Measurements from ENCODE around the gene SH3GLB2.
A peak's percentile ranks its signal among the peaks of the same experiment; 100 is the strongest.

The SH3GLB2 gene

GRCh38 chr9:129014608-129015007 is 13.5 kb downstream of the SH3GLB2 start:
- H3K4me3 ChIP-seq = no peak overlapping the region
- peaks cover 37 to 95% (median 62%) of the 10 kb centered on the region in 11 experiments for H3K36me3 ChIP-seq
- TF ChIP-seq Cebpa-rat (IDR thresholded peaks at IDR 0.05) = no peak
- peaks cover 0 to 39% (median 0%) of the 10 kb centered on the region in 11 experiments; a peak in 5 of 22 replicates for H4K20me1 ChIP-seq
- H3K27ac ChIP-seq = no peak overlapping the region
- H3K4me1 ChIP-seq = peaks cover 6 to 23% (median 12%) of the 10 kb centered on the region in 10 experiments; a peak in 16 of 20 replicates
- no peaks in the 10 kb centered on the region for H3K27me3 ChIP-seq
- 0 out of 22 replicates have a peak overlapping the region, but pooled peaks of 1 of the 11 experiments have one; percentile 6 for H3K9ac ChIP-seq
- peak overlapping the region in 2 of 11 experiments; percentile 23 to 28; a peak in 2 of 22 replicates for H3K4me2 ChIP-seq
- H3K9me3 ChIP-seq (replicated peaks in 1 of 11) = no peaks in the 10 kb centered on the region

DNA sequence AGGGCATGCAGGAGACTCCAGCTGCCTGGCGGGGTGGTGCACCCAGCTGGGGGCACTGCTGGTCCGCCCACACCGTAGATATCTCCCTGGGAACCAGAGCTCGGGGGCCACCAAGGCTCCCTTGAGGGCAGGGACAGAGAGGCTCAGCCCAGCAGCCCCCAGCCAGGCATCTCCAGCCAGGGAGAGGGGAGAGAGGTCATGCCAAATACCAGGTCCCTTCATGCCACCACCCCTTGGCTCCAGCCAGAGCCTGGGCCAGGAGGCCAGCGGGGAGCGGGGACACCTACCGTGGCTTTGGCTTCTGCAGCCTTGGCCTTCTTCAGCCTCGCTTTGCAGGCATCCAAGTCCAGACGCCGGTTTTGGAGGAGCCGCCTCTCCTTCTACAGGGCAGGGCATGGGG is 14.0 kb downstream of the SH3GLB2 start:
- Histone ChIP-seq H3K4me2 (peak overlapping the region in 2 of 11 experiments; percentile 23 to 28; a peak in 2 of 22 replicates), H3K27me3 (no peaks in the 10 kb centered on the region), H3K36me3 (peaks cover 37 to 95% (median 62%) of the 10 kb centered on the region in 11 experiments), H3K4me1 (peaks cover 6 to 23% (median 12%) of the 10 kb centered on the region in 10 experiments; a peak in 16 of 20 replicates), H3K27ac (no peak overlapping the region), H3K9me3 (replicated peaks in 1 of 11) (no peaks in the 10 kb centered on the region), H3K4me3 (no peak overlapping the region), H3K9ac (0 out of 22 replicates have a peak overlapping the region, but pooled peaks of 2 of the 11 experiments have one; percentile 5 to 6), H4K20me1 (peaks cover 0 to 44% (median 0%) of the 10 kb centered on the region in 11 experiments; a peak in 5 of 22 replicates)
- TF ChIP-seq Cebpa-rat (IDR thresholded peaks at IDR 0.05) = no peak

DNA sequence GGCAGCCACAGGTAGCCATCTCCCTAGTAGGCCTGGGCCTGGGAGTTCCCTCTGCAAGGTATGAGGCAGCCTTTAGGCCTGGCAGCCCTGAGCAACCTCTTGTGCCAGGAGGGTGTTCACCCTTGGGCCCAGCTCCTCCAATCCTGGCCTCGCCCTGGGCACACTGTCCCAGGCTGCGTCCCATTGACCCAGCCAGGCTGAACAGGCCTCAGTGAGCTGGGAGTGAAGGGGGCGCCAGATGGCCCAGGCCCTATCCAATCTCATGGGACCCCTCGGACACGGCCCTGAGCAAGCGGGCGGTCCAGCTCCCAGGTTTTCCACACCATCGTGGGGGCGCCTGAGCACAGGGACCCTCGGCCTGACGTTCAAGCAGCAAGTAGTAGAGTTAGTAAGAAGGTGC is 14.5 kb downstream of the SH3GLB2 start:
- Histone ChIP-seq H3K4me2 (no peak overlapping the region), H4K20me1 (peaks cover 0 to 49% (median 1%) of the 10 kb centered on the region in 11 experiments; a peak in 6 of 22 replicates), H3K4me1 (peaks cover 6 to 25% (median 14%) of the 10 kb centered on the region in 10 experiments; a peak in 17 of 20 replicates), H3K27me3 (no peaks in the 10 kb centered on the region), H3K9ac (0 out of 22 replicates have a peak overlapping the region, but pooled peaks of 1 of the 11 experiments have one; percentile 5), H3K9me3 (replicated peaks in 1 of 11) (no peaks in the 10 kb centered on the region), H3K36me3 (peaks cover 37 to 95% (median 66%) of the 10 kb centered on the region in 11 experiments), H3K27ac (no peak overlapping the region), H3K4me3 (no peak overlapping the region)
- no peak for TF ChIP-seq Cebpa-rat (IDR thresholded peaks at IDR 0.05)

DNA sequence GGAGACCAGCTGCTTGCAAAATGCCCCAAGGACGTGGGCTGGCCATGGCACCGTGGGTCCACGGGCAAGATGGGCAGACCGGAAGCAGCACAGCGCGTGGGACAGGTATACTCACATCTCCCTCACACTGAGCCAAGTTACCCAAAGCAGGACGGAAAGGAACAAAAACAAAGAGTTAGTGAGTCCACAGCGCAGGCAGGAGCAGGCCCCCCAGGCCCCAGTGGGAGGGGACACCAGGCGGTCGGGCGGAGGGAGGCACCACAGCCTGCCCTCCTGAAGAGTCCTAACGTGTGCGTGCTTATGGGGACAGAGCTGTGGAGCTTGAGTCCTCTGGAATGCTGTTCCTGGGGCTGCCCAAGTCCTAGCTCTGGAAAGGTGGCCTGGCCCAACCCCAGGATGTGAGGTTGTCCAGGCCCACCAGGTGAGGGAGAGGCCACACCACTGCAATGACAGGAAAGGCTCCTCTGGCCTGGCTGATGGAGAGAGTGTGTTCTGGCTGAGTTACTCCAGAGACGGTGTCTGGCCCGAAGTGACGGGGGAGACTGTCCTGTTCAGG is 15.2 kb downstream of the SH3GLB2 start:
- Histone ChIP-seq H3K4me3 (no peak overlapping the region), H3K9me3 (replicated peaks in 1 of 11) (no peaks in the 10 kb centered on the region), H3K36me3 (peaks cover 43 to 95% (median 69%) of the 10 kb centered on the region in 11 experiments), H3K27me3 (no peaks in the 10 kb centered on the region), H3K4me2 (no peak overlapping the region), H4K20me1 (peaks cover 0 to 56% (median 8%) of the 10 kb centered on the region in 11 experiments; a peak in 13 of 22 replicates), H3K27ac (no peak overlapping the region), H3K9ac (no peak overlapping the region), H3K4me1 (peaks cover 6 to 32% (median 21%) of the 10 kb centered on the region in 10 experiments; a peak in 18 of 20 replicates)
- no peak for TF ChIP-seq Cebpa-rat (IDR thresholded peaks at IDR 0.05)

- Histone ChIP-seq H3K27ac (no peak overlapping the region), H3K9me3 (replicated peaks in 1 of 11) (no peaks in the 10 kb centered on the region), H3K27me3 (no peaks in the 10 kb centered on the region), H3K9ac (no peak overlapping the region), H4K20me1 (peaks cover 0 to 62% (median 14%) of the 10 kb centered on the region in 11 experiments; a peak in 13 of 22 replicates), H3K4me1 (peaks cover 6 to 38% (median 26%) of the 10 kb centered on the region in 10 experiments; a peak in 18 of 20 replicates), H3K4me3 (no peak overlapping the region), H3K36me3 (peaks cover 50 to 95% (median 75%) of the 10 kb centered on the region in 11 experiments), H3K4me2 (no peak overlapping the region)
- TF ChIP-seq Cebpa-rat (IDR thresholded peaks at IDR 0.05) = no peak
Observed at GRCh38 chr9:129012343-129012742, 15.8 kb downstream of the SH3GLB2 start.

DNA sequence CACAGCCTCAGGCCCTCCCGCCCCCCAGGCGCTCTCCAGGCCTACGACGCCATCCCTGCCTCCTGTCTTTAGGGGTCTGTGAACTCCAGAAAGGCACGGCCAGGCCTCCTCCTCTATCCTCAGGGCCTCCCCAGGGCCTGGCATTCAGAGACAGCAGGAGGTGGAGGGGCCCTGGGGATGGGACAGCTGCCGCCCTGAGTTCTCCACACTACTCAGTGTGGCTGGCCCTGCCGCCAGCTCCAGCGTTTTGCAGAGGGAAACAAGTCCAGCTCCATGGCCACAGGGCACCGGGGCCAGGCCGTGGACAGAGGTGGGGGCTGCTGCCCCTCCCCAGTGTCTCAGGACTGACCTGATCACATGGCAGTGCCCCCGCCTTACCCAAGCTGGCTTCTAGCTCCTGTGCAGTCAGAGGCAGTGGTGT is 16.4 kb downstream of the SH3GLB2 start:
- no peak for TF ChIP-seq Cebpa-rat (IDR thresholded peaks at IDR 0.05)
- Histone ChIP-seq H4K20me1 (peaks cover 0 to 67% (median 14%) of the 10 kb centered on the region in 11 experiments; a peak in 13 of 22 replicates), H3K9me3 (replicated peaks in 1 of 11) (no peaks in the 10 kb centered on the region), H3K4me2 (peak overlapping the region in 7 of 11 experiments; percentile 7 to 49 (median 37); a peak in 10 of 22 replicates), H3K4me3 (no peak overlapping the region), H3K27ac (peak overlapping the region in 3 of 11 experiments; percentile 28 to 50 (median 44); a peak in 4 of 22 replicates), H3K4me1 (peaks cover 6 to 42% (median 30%) of the 10 kb centered on the region in 10 experiments; a peak in 18 of 20 replicates), H3K27me3 (no peaks in the 10 kb centered on the region), H3K36me3 (peaks cover 55 to 93% (median 80%) of the 10 kb centered on the region in 11 experiments), H3K9ac (peak overlapping the region in 9 of 11 experiments; percentile 15 to 63 (median 46); a peak in 9 of 22 replicates)

DNA sequence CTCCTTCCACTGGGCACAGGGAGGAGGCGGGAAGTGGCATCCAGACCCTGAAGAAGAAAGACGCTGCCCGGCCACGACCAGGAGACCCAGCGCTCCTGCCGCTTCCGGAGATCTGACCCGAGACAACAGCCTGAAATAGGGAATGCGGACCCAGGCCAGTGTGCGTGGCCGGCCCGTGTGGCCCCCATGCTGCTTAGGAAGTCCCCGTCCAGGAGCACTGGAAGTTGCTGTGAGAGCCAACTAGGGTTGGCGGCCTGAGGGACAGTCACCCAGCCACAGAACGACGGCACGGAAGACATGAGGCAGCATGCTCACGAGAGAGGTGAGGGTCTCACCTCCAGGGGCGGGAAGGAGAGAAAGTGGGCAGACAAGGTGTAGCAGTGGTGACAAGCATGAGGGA is 17.0 kb downstream of the SH3GLB2 start:
- peaks cover 59 to 96% (median 84%) of the 10 kb centered on the region in 11 experiments for H3K36me3 ChIP-seq
- H3K4me3 ChIP-seq = no peak overlapping the region
- no peak for TF ChIP-seq Cebpa-rat (IDR thresholded peaks at IDR 0.05)
- H4K20me1 ChIP-seq = peaks cover 3 to 73% (median 18%) of the 10 kb centered on the region in 11 experiments; a peak in 18 of 22 replicates
- no peaks in the 10 kb centered on the region for H3K9me3 ChIP-seq (replicated peaks in 1 of 11)
- H3K4me2 ChIP-seq = peak overlapping the region in 6 of 11 experiments; percentile 7 to 49 (median 36); a peak in 7 of 22 replicates
- peaks cover 6 to 42% (median 31%) of the 10 kb centered on the region in 10 experiments; a peak in 18 of 20 replicates for H3K4me1 ChIP-seq
- no peaks in the 10 kb centered on the region for H3K27me3 ChIP-seq
- peak overlapping the region in 2 of 11 experiments; percentile 28 to 50; a peak in 3 of 22 replicates for H3K27ac ChIP-seq
- H3K9ac ChIP-seq = peak overlapping the region in 8 of 11 experiments; percentile 15 to 63 (median 42); a peak in 7 of 22 replicates

- no peak for TF ChIP-seq Cebpa-rat (IDR thresholded peaks at IDR 0.05)
- no peaks in the 10 kb centered on the region for H3K27me3 ChIP-seq
- no peaks in the 10 kb centered on the region for H3K9me3 ChIP-seq (replicated peaks in 1 of 11)
- no peak overlapping the region for H3K27ac ChIP-seq
- H3K36me3 ChIP-seq = peaks cover 61 to 97% (median 86%) of the 10 kb centered on the region in 11 experiments
- H4K20me1 ChIP-seq = peaks cover 3 to 80% (median 25%) of the 10 kb centered on the region in 11 experiments; a peak in 18 of 22 replicates
- H3K4me1 ChIP-seq = peaks cover 6 to 42% (median 31%) of the 10 kb centered on the region in 10 experiments; a peak in 18 of 20 replicates
- H3K4me2 ChIP-seq = no peak overlapping the region
- H3K9ac ChIP-seq = no peak overlapping the region; a peak in 1 of 22 replicates
- H3K4me3 ChIP-seq = no peak overlapping the region
Observed at GRCh38 chr9:129010267-129010975, 17.7 kb downstream of the SH3GLB2 start.

Data from BLaER1 treated with 17β-estradiol and CSF1 and Interleukin-3, amounts not matched to agents 10 nM and 100 nM (cell line).